Trophoblast cell (in vitro differentiated cells and primary cell): ENCODE measurements around the gene RNF26.
"Not testable (repeated sequence)": the region's sequence is repeated elsewhere in the genome, so short reads cannot be mapped to it uniquely, and the experiment has no call there.

ENCODE experiments used
- DNase-seq, 2 donors: peaks; one replicate each; pipeline ENCODE4 v3.0.0-alpha.2; 2016
- H2AFZ ChIP-seq: 2 replicates; pipeline ENCODE4 v1.6.1; 2013; ENCODE audit warnings: low read length, moderate library complexity, mild to moderate bottlenecking; ENCODE audit not compliant: insufficient read depth, poor library complexity
- H2AK5ac ChIP-seq: 2 replicates; pipeline ENCODE4 v1.6.1; 2013; ENCODE audit warnings: mild to moderate bottlenecking, low read length
- H2BK120ac ChIP-seq: 2 replicates; pipeline ENCODE4 v1.6.1; 2013; ENCODE audit warnings: low read length, mild to moderate bottlenecking, moderate library complexity; ENCODE audit not compliant: insufficient read depth, poor library complexity
- H2BK12ac ChIP-seq: 2 replicates; pipeline ENCODE4 v1.6.1; 2013; ENCODE audit warnings: mild to moderate bottlenecking, low read length, moderate library complexity
- H2BK5ac ChIP-seq: 2 replicates; pipeline ENCODE4 v1.6.1; 2013; ENCODE audit warnings: low read length, low read depth, moderate library complexity, mild to moderate bottlenecking; ENCODE audit not compliant: poor library complexity
- H3K14ac ChIP-seq: 2 replicates; pipeline ENCODE4 v1.6.1; 2013; ENCODE audit warnings: mild to moderate bottlenecking, low read length
- H3K18ac ChIP-seq: 2 replicates; pipeline ENCODE4 v1.6.1; 2013; ENCODE audit warnings: mild to moderate bottlenecking, low read length
- H3K23ac ChIP-seq: 2 replicates; pipeline ENCODE4 v1.6.1; 2013; ENCODE audit warnings: low read length
- H3K27ac ChIP-seq: 2 replicates; pipeline ENCODE4 v1.5.1; 2013; ENCODE audit warnings: low read depth, mild to moderate bottlenecking, inconsistent platforms, low read length, moderate library complexity
- H3K27me3 ChIP-seq: 2 replicates; pipeline ENCODE4 v1.6.1; 2013; ENCODE audit warnings: inconsistent platforms, mild to moderate bottlenecking, low read length, moderate library complexity; ENCODE audit not compliant: insufficient read depth
- H3K36me3 ChIP-seq, 2 experiments: 1 replicate in 1 of 2; 2 replicates in 1 of 2; pipeline ENCODE4 v1.6.1; 2013; ENCODE audit warnings: low read length in 2 of 2, mild to moderate bottlenecking in 2 of 2, moderate library complexity in 1 of 2; ENCODE audit not compliant: insufficient read depth in 2 of 2, control insufficient read depth in 1 of 2
- H3K4ac ChIP-seq: 2 replicates; pipeline ENCODE4 v1.6.1; 2013; ENCODE audit warnings: low read depth, mild to moderate bottlenecking, low read length, moderate library complexity
- H3K4me1 ChIP-seq, 2 experiments: 1 replicate in 1 of 2; 2 replicates in 1 of 2; pipeline ENCODE4 v1.6.1; 2013; ENCODE audit warnings: low read length in 2 of 2, mild to moderate bottlenecking in 2 of 2, moderate library complexity in 1 of 2; ENCODE audit not compliant: insufficient read depth in 2 of 2, control insufficient read depth in 1 of 2
- H3K4me2 ChIP-seq: 2 replicates; pipeline ENCODE4 v1.6.1; 2013; ENCODE audit warnings: inconsistent platforms, mild to moderate bottlenecking, low read length, moderate library complexity
- H3K4me3 ChIP-seq: 2 replicates; pipeline ENCODE4 v1.5.1; 2013; ENCODE audit warnings: mild to moderate bottlenecking, low read depth, low read length, inconsistent platforms
- H3K79me1 ChIP-seq: one replicate; pipeline ENCODE4 v1.6.1; 2013; ENCODE audit warnings: low read length
- H3K79me2 ChIP-seq: 2 replicates; pipeline ENCODE4 v1.6.1; 2013; ENCODE audit warnings: low read length, mild to moderate bottlenecking; ENCODE audit not compliant: control insufficient read depth, insufficient read depth, poor library complexity
- H3K9ac ChIP-seq: 2 replicates; pipeline ENCODE4 v1.6.1; 2013; ENCODE audit warnings: mild to moderate bottlenecking, low read length
- H3K9me3 ChIP-seq: 2 replicates; pipeline ENCODE4 v1.6.1; 2013; ENCODE audit warnings: low read depth, mild to moderate bottlenecking, control low read depth, inconsistent platforms, low read length; ENCODE audit not compliant: insufficient read depth
- H4K12ac ChIP-seq: 2 replicates; pipeline ENCODE4 v1.6.1; 2013; ENCODE audit warnings: low read depth, mild to moderate bottlenecking, low read length, moderate library complexity
- H4K8ac ChIP-seq: 2 replicates; pipeline ENCODE4 v1.6.1; 2013; ENCODE audit warnings: low read depth, mild to moderate bottlenecking, low read length, moderate library complexity
- H4K91ac ChIP-seq: one replicate; pipeline ENCODE4 v1.6.1; 2013; ENCODE audit warnings: low read depth, mild to moderate bottlenecking, low read length, moderate library complexity
- WGBS: extraction: QIAGEN DNeasy Blood & Tissue Kit; methylation state at CpG from one replicate; pipeline ENCODE4 v1.1.7; 2013; ENCODE audit warnings: missing lambda C conversion rate; ENCODE audit not compliant: insufficient read length, insufficient coverage; ENCODE audit errors: extremely low coverage; 5-methylcytosine and 5-hydroxymethylcytosine counted together

The RNF26 gene

DNA sequence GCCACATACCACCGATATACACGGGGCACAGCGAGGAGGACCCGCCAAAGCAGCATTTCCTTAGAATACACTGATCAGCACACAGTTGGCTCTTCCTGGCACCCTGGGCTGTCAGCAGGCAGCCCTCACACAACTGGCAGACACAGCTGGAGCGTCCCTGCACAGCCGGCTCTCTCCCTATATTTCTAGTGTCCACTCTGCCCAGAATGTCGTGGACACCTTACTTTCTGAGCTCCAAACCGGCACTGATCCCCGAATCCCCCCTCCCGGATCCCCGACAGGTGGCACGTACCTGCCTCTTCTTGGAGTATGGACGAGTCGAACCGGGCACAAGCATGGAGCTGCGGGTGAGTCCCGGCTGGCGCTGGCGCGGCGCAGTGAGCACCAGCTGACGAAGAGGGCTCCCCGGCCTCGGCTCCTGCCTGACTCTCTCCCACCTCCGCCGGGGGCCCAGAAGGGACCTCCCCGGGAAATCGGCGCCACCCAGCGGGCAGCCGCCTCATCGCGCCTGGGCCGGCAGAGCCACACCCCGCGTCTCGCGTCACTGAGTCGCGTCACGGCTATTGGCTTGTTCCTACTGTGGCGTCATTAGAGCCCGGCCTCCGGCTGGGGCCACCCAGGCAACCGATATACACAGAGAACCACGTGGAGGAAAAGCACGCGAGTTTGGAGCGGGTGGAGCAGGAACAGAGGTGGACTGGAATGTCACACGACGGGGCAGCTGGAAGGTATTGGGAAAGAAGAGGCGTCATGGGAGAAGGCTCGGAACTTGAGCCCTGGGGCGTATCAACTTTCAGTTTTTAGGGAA, 47.1 kb downstream of the RNF26 start, which contains the start of gene USP2:
USP2 (minus strand) TSS at position 510 of the 808 bp plus-strand sequence. CDS start 8,210 bp downstream, outside the sequence.
- peak within 1 kb of the TSS; percentile 83 for H3K4me2 ChIP-seq
- peaks cover 16 to 21% of the 10 kb centered on the region in 2 experiments for H3K4me1 ChIP-seq
- no peak within 1 kb of the TSS for H4K8ac ChIP-seq
- no peak within 1 kb of the TSS for H4K12ac ChIP-seq
- no peak within 1 kb of the TSS for H3K14ac ChIP-seq
- H3K4ac ChIP-seq: no peak within 1 kb of the TSS
- no peak within 1 kb of the TSS for H2BK12ac ChIP-seq
- H2BK5ac ChIP-seq: no peak within 1 kb of the TSS
- H3K23ac ChIP-seq: no peak within 1 kb of the TSS
- H2BK120ac ChIP-seq: no peak within 1 kb of the TSS
- peak within 1 kb of the TSS; percentile 42 for H3K4me3 ChIP-seq
- no peak within 1 kb of the TSS for H3K27ac ChIP-seq
- H3K9me3 ChIP-seq: no peaks in the 10 kb centered on the region
- WGBS: no CpG with 5 or more reads among the region's 54 CpGs
- peak; percentile 100 for DNase-seq
- H3K79me1 ChIP-seq: no peaks in the 10 kb centered on the region
- H3K36me3 ChIP-seq: no peaks in the 10 kb centered on the region
- no peaks in the 10 kb centered on the region for H3K27me3 ChIP-seq
- H3K18ac ChIP-seq: peak within 1 kb of the TSS; percentile 10
- peak within 1 kb of the TSS; percentile 54 for H3K9ac ChIP-seq
- H2AFZ ChIP-seq: peak within 1 kb of the TSS; percentile 20
- no peak within 1 kb of the TSS for H2AK5ac ChIP-seq
- no peaks in the 10 kb centered on the region for H3K79me2 ChIP-seq
- no peak within 1 kb of the TSS for H4K91ac ChIP-seq

DNA sequence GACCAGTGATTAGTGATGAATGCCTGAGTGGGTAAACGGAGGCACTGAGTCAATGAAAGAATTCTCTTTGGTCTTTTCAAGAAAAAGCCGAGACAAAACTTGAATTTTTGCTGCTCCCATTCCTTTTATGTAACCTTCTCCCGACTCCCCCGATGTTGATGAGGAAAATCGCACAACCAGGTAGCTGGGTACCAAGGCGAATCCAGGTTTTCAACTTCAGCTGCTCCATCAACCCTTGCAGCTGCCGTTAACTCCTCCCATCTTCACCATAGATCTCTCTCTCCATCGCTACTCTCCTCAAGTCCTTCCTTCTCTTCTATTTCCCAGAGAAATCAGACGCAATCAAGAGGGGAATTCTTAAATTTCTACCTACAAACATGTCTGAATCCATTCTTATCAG, 47.8 kb downstream of the RNF26 start:
- H3K4me1 ChIP-seq: peaks cover 16 to 21% of the 10 kb centered on the region in 2 experiments
- no peak overlapping the region for H2BK120ac ChIP-seq
- no peak overlapping the region for H3K18ac ChIP-seq
- H3K27ac ChIP-seq: no peak overlapping the region
- H2AK5ac ChIP-seq: no peak overlapping the region
- H3K4ac ChIP-seq: no peak overlapping the region
- H3K9me3 ChIP-seq: no peaks in the 10 kb centered on the region
- H3K23ac ChIP-seq: no peak overlapping the region
- no CpG with 5 or more reads among the region's 9 CpGs for WGBS
- no peak overlapping the region for H2BK5ac ChIP-seq
- no peak overlapping the region for H3K14ac ChIP-seq
- H3K79me1 ChIP-seq: no peaks in the 10 kb centered on the region
- no peak overlapping the region for H4K91ac ChIP-seq
- H3K4me3 ChIP-seq: no peak overlapping the region
- no peaks in the 10 kb centered on the region for H3K79me2 ChIP-seq
- H3K4me2 ChIP-seq: peak overlapping the region; percentile 83
- H3K36me3 ChIP-seq: no peaks in the 10 kb centered on the region
- H3K27me3 ChIP-seq: no peaks in the 10 kb centered on the region
- H2BK12ac ChIP-seq: no peak overlapping the region
- no peak overlapping the region for H4K8ac ChIP-seq
- H2AFZ ChIP-seq: no peak overlapping the region
- DNase-seq: peak in 1 of 2 donors; percentile 56
- H4K12ac ChIP-seq: no peak overlapping the region
- no peak overlapping the region for H3K9ac ChIP-seq

DNA sequence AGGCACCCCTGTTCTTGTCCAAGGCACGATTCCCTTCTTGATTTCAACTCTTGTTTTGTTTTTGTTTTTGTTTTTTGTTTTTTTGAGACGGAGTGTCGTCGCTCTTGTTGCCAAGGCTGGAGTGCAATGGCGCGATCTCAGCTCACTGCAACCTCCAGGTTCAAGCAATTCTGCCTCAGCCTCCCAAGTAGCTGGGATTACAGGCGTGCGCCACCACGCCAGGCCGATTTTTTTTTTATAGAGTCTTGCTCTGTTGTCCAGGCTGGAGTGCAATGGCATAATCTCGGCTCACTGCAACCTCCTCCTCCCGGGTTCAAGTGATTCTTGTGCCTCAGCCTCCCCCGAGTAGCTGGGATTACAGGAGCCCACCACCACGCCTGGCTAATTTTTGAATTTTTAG, 48.2 kb downstream of the RNF26 start:
- not testable (repeated sequence) for H3K27ac ChIP-seq, H3K14ac ChIP-seq, H3K23ac ChIP-seq, H3K9me3 ChIP-seq, H4K8ac ChIP-seq, H4K12ac ChIP-seq, DNase-seq, H3K79me1 ChIP-seq, H3K79me2 ChIP-seq, H2BK12ac ChIP-seq, H3K4ac ChIP-seq, H3K27me3 ChIP-seq, H2BK5ac ChIP-seq, H3K36me3 ChIP-seq, H4K91ac ChIP-seq, H3K18ac ChIP-seq, H3K9ac ChIP-seq, H2BK120ac ChIP-seq, H2AK5ac ChIP-seq, H2AFZ ChIP-seq, H3K4me3 ChIP-seq, H3K4me2 ChIP-seq
- H3K4me1 ChIP-seq: peaks cover 13 to 20% of the 10 kb centered on the region in 2 experiments
- WGBS: no CpG with 5 or more reads among the region's 14 CpGs

DNA sequence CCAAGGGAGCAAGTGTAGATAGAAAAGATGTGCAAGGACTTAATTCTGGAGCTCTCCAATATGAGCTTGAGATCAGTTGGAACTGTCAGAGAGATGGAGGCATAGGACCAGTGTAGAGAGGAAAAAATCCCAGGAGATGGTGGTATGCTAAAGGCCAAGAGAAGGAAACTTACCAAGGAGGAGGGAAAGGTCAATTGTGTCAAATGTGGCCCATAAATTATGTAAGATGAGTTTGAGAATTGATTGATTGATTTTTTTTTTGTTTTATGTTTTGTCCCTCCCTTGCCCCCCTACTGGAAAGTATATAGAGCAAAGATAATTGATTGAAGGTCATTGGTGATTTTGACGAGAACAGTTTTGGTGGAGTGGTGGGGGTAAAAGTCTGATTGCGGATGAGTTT, 50.0 kb downstream of the RNF26 start:
- Histone ChIP-seq H3K18ac (no peak overlapping the region), H3K4ac (no peak overlapping the region), H2BK12ac (no peak overlapping the region), H3K9ac (no peak overlapping the region), H3K4me1 (peaks cover 4 to 10% of the 10 kb centered on the region in 2 experiments), H3K14ac (no peak overlapping the region), H3K9me3 (no peaks in the 10 kb centered on the region), H3K27me3 (no peaks in the 10 kb centered on the region), H4K91ac (no peak overlapping the region), H3K4me2 (no peak overlapping the region), H3K36me3 (no peaks in the 10 kb centered on the region), H3K79me1 (no peaks in the 10 kb centered on the region), H4K12ac (no peak overlapping the region), H2AFZ (no peak overlapping the region), H2BK5ac (no peak overlapping the region), H2AK5ac (no peak overlapping the region), H2BK120ac (no peak overlapping the region), H4K8ac (no peak overlapping the region), H3K23ac (no peak overlapping the region), H3K4me3 (no peak overlapping the region), H3K79me2 (no peaks in the 10 kb centered on the region), H3K27ac (no peak overlapping the region)
- no peak for DNase-seq
- 100% methylated on average over 1 of the region's 2 CpGs for WGBS
